ENCODE measurements around the gene ANG. TPM values are rescaled to one million over a fixed set of nuclear protein-coding genes. Genes with fewer than 3 reads are reported as not detected.

ANG gene
- total RNA-seq, 5 donors from 2014 or later (not counting 1 experiment from before 2014, with no cell fraction given), result 0.85 to 1.4 (median 0.99) TPM; not detected in 2

DNA sequence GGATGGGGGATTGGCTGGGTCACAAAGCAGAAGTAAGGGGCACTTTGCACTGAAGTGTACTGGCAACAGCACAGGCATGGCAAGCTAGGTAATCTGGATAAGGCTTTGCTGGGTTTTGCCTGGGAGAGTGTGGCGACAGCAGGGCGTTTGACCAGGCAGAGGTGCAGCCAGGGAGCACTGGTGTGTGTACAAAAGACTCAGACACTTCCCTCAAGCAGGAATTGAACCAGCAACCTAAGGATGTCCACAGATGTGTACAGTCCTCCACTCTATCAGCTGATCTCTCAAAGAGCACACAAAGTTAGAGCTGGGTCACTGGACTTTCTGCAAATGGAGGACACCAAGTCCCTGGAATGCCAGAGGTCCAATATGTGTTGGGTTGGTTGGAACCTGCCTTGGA lies 19.6 kb upstream of the ANG start:
- no peaks in the 10 kb centered on the region for H3K27me3 Mint-ChIP-seq
- H3K36me3 ChIP-seq (ENCODE audit: control insufficient read depth in 2 of 2, extremely low read depth in 1 of 2, insufficient read depth in 1 of 2, low read length in 1 of 2), result no peaks in the 10 kb centered on the region
- CTCF ChIA-PET, result interaction anchor here (1.1 to 1.4 kb wide), 2 partner anchors 22 to 23 kb away, joined by 3 to 4 read pairs; no protein-coding TSS in a partner anchor
- H3K9me3 Mint-ChIP-seq, result peaks cover 0 to 6% (median 0%) of the 10 kb centered on the region in 3 donors
- H3K4me3 Mint-ChIP-seq, result no peak overlapping the region
- 100% methylated on average over 1 of the region's 2 CpGs for WGBS (ENCODE audit: insufficient coverage)
- peaks cover 4 to 10% of the 10 kb centered on the region in 2 experiments for H3K4me1 ChIP-seq (ENCODE audit: control insufficient read depth in 1 of 2, extremely low read depth in 1 of 2, insufficient read depth in 2 of 2, low read length in 2 of 2)
- H3K27ac ChIP-seq (ENCODE audit: low read length), result no peak overlapping the region
- ATAC-seq (replicated peaks in 1 of 4) (no peak), DNase-seq (no peak)
- H3K4me1 Mint-ChIP-seq, result peaks cover 11 to 21% (median 17%) of the 10 kb centered on the region in 3 donors
- H3K36me3 Mint-ChIP-seq, result no peaks in the 10 kb centered on the region
- no peak overlapping the region for H3K27ac Mint-ChIP-seq
- H3K9me3 ChIP-seq, result no peaks in the 10 kb centered on the region
- POLR2A ChIA-PET, result no interaction called here
- H3K4me3 ChIP-seq (ENCODE audit: control insufficient read depth in 1 of 2, extremely low read depth in 1 of 2, low read length in 1 of 2), result no peak overlapping the region
- peaks cover 0 to 8% of the 10 kb centered on the region in 2 experiments for H3K27me3 ChIP-seq (replicated peaks in 1 of 2; ENCODE audit: control insufficient read depth in 2 of 2, extremely low read depth in 1 of 2, insufficient read depth in 2 of 2, low read length in 1 of 2)

DNA sequence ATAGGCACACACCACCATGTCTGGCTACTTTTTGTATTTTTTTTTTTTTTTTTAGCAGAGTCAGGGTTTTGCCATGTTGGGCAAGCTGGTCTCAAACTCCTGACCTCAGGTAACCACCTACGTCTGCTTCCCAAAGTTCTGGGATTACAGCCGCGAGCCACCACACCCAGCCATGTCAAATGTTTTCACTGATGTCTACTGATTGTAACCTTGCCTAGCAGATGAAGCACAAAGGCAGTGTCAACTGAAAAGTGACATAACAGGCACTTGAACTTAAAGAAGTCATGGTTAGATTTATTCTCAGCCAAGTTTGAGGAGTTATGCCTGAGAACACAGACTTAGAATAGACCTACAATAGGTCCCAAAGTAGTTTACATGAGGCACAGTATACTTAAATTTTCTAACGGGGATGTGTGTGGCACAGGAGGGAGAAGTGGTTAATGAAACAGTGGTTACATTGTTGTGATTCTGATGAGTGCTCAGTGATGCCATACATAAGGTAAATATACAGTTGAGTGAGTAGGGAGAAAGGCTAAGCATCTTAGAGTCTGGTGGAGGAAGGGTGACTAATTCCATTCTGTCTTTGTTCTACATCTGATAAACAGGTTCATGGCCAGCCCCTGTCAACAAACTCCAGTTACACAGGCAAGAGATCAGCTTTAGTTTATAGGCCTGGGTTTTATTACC lies 16.8 kb upstream of the ANG start:
- no peaks in the 10 kb centered on the region for H3K36me3 Mint-ChIP-seq
- DNase-seq, result no peak
- H3K27ac ChIP-seq (ENCODE audit: low read length), result no peak overlapping the region
- H3K36me3 ChIP-seq (ENCODE audit: control insufficient read depth in 2 of 2, extremely low read depth in 1 of 2, insufficient read depth in 1 of 2, low read length in 1 of 2), result no peaks in the 10 kb centered on the region
- peaks cover 11 to 19% (median 17%) of the 10 kb centered on the region in 3 donors for H3K4me1 Mint-ChIP-seq
- no peaks in the 10 kb centered on the region for H3K9me3 ChIP-seq
- no CpG with 5 or more reads among the region's 4 CpGs for WGBS (ENCODE audit: insufficient coverage)
- H3K4me3 ChIP-seq (ENCODE audit: control insufficient read depth in 1 of 2, extremely low read depth in 1 of 2, low read length in 1 of 2), result no peak overlapping the region
- no peak overlapping the region for H3K27ac Mint-ChIP-seq
- POLR2A ChIA-PET, result interaction anchor here in 1 of 2 donors (0.6 kb wide), 1 partner anchor 20 kb away, joined by 3 read pairs; no protein-coding TSS in a partner anchor
- no peaks in the 10 kb centered on the region for H3K27me3 Mint-ChIP-seq
- H3K4me3 Mint-ChIP-seq, result no peak overlapping the region
- H3K9me3 Mint-ChIP-seq, result peaks cover 0 to 6% (median 0%) of the 10 kb centered on the region in 3 donors
- H3K4me1 ChIP-seq (ENCODE audit: control insufficient read depth in 1 of 2, extremely low read depth in 1 of 2, insufficient read depth in 2 of 2, low read length in 2 of 2), result peaks cover 4 to 10% of the 10 kb centered on the region in 2 experiments
- H3K27me3 ChIP-seq (replicated peaks in 1 of 2; ENCODE audit: control insufficient read depth in 2 of 2, extremely low read depth in 1 of 2, insufficient read depth in 2 of 2, low read length in 1 of 2), result peaks cover 0 to 8% of the 10 kb centered on the region in 2 experiments
- ATAC-seq (replicated peaks in 1 of 4), result no peak
- CTCF ChIA-PET, result no interaction called here

GRCh38 chr14:20675669-20676068 lies 12.9 kb upstream of the ANG start:
- no peaks in the 10 kb centered on the region for H3K9me3 ChIP-seq
- H3K27ac Mint-ChIP-seq, result no peak overlapping the region
- ATAC-seq (replicated peaks in 1 of 4) (no peak), DNase-seq (no peak)
- peaks cover 0 to 8% of the 10 kb centered on the region in 2 experiments for H3K27me3 ChIP-seq (replicated peaks in 1 of 2; ENCODE audit: control insufficient read depth in 2 of 2, extremely low read depth in 1 of 2, insufficient read depth in 2 of 2, low read length in 1 of 2)
- no peak overlapping the region for H3K4me3 ChIP-seq (ENCODE audit: control insufficient read depth in 1 of 2, extremely low read depth in 1 of 2, low read length in 1 of 2)
- H3K27me3 Mint-ChIP-seq, result no peaks in the 10 kb centered on the region
- ChIA-PET CTCF (interaction anchor here in 1 of 2 donors (0.8 kb wide), 1 partner anchor 348 kb away, joined by 3 read pairs; no protein-coding TSS in a partner anchor), POLR2A (no interaction called here)
- H3K36me3 ChIP-seq (ENCODE audit: control insufficient read depth in 2 of 2, extremely low read depth in 1 of 2, insufficient read depth in 1 of 2, low read length in 1 of 2), result no peaks in the 10 kb centered on the region
- H3K4me3 Mint-ChIP-seq, result no peak overlapping the region
- no peak overlapping the region for H3K27ac ChIP-seq (ENCODE audit: low read length)
- H3K9me3 Mint-ChIP-seq, result no peaks in the 10 kb centered on the region
- H3K36me3 Mint-ChIP-seq, result no peaks in the 10 kb centered on the region
- peaks cover 10 to 11% of the 10 kb centered on the region in 2 experiments for H3K4me1 ChIP-seq (ENCODE audit: control insufficient read depth in 1 of 2, extremely low read depth in 1 of 2, insufficient read depth in 2 of 2, low read length in 2 of 2)
- 100% methylated on average over 1 of the region's 2 CpGs for WGBS (ENCODE audit: insufficient coverage)
- peaks cover 0 to 8% (median 0%) of the 10 kb centered on the region in 3 donors for H3K4me1 Mint-ChIP-seq

GRCh38 chr14:20676072-20676471 lies 12.5 kb upstream of the ANG start:
- CTCF ChIA-PET, result interaction anchor here in 1 of 2 donors (0.6 to 0.8 kb wide), 2 partner anchors 13 to 348 kb away, joined by 3 read pairs; no protein-coding TSS in a partner anchor
- no CpG with 5 or more reads among the region's 2 CpGs for WGBS (ENCODE audit: insufficient coverage)

GRCh38 chr14:20679907-20680306 lies 8.7 kb upstream of the ANG start:
- H3K4me3 Mint-ChIP-seq, result no peak overlapping the region

More at GRCh38 chr14:20676072-20676471, 12.5 kb upstream of the ANG start:
- POLR2A ChIA-PET, result no interaction called here
- Histone ChIP-seq H3K4me1 (ENCODE audit: control insufficient read depth in 1 of 2, extremely low read depth in 1 of 2, insufficient read depth in 2 of 2, low read length in 2 of 2) (peaks cover 14 to 15% of the 10 kb centered on the region in 2 experiments), H3K9me3 (no peaks in the 10 kb centered on the region), H3K27ac (ENCODE audit: low read length) (no peak overlapping the region), H3K36me3 (ENCODE audit: control insufficient read depth in 2 of 2, extremely low read depth in 1 of 2, insufficient read depth in 1 of 2, low read length in 1 of 2) (no peaks in the 10 kb centered on the region), H3K4me3 (ENCODE audit: control insufficient read depth in 1 of 2, extremely low read depth in 1 of 2, low read length in 1 of 2) (no peak overlapping the region), H3K27me3 (replicated peaks in 1 of 2; ENCODE audit: control insufficient read depth in 2 of 2, extremely low read depth in 1 of 2, insufficient read depth in 2 of 2, low read length in 1 of 2) (peaks cover 0 to 8% of the 10 kb centered on the region in 2 experiments)
- Mint-ChIP-seq H3K27ac (no peak overlapping the region), H3K9me3 (no peaks in the 10 kb centered on the region), H3K36me3 (no peaks in the 10 kb centered on the region), H3K4me3 (no peak overlapping the region), H3K27me3 (no peaks in the 10 kb centered on the region), H3K4me1 (peaks cover 0 to 12% (median 0%) of the 10 kb centered on the region in 3 donors)
- no peak for DNase-seq
- no peak for ATAC-seq (replicated peaks in 1 of 4)

DNA sequence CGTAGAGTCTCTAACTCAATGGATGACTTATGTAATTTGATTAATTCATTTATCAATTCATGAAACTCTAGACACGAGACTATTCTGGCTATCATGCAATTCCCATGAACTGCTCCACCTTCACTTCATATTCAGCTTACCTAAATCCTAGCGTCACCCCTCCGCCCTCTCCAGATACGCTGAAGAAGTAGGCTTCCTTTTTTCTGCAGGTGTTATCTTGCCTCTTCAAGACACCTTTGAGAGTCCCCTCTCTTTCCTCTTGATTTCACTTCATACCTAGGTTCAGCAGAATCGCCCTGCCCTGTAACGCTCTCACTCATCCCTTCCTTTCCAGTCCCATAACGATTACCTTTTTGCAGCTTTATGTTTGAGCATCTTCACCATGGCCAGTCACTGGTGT lies 8.2 kb upstream of the ANG start:
- 73% methylated on average over 7 of the region's 8 CpGs for WGBS (ENCODE audit: insufficient coverage)
- Histone ChIP-seq H3K4me3 (ENCODE audit: control insufficient read depth in 1 of 2, extremely low read depth in 1 of 2, low read length in 1 of 2) (peak overlapping the region; percentile 33 to 68), H3K9me3 (no peaks in the 10 kb centered on the region), H3K36me3 (ENCODE audit: control insufficient read depth in 2 of 2, extremely low read depth in 1 of 2, insufficient read depth in 1 of 2, low read length in 1 of 2) (no peaks in the 10 kb centered on the region), H3K4me1 (ENCODE audit: control insufficient read depth in 1 of 2, extremely low read depth in 1 of 2, insufficient read depth in 2 of 2, low read length in 2 of 2) (peaks cover 17 to 46% of the 10 kb centered on the region in 2 experiments), H3K27me3 (replicated peaks in 1 of 2; ENCODE audit: control insufficient read depth in 2 of 2, extremely low read depth in 1 of 2, insufficient read depth in 2 of 2, low read length in 1 of 2) (no peaks in the 10 kb centered on the region), H3K27ac (ENCODE audit: low read length) (peak overlapping the region; percentile 91)
- H3K27me3 Mint-ChIP-seq, result no peaks in the 10 kb centered on the region
- H3K27ac Mint-ChIP-seq, result no peak overlapping the region
- ATAC-seq (replicated peaks in 1 of 4) (no peak), DNase-seq (peak in 1 of 35 experiments; percentile 12)
- H3K9me3 Mint-ChIP-seq, result no peaks in the 10 kb centered on the region
- CTCF ChIA-PET, result interaction anchor here (0.5 to 4.7 kb wide), 9 partner anchors 11 to 418 kb away, joined by 3 to 35 read pairs (median 10); partner anchors contain the start of genes PARP2 (in 1 of the 2) and ZNF219 (in 1 of the 2)
- H3K36me3 Mint-ChIP-seq, result no peaks in the 10 kb centered on the region
- H3K4me3 Mint-ChIP-seq, result no peak overlapping the region
- peaks cover 5 to 28% (median 7%) of the 10 kb centered on the region in 3 donors for H3K4me1 Mint-ChIP-seq
- POLR2A ChIA-PET, result no interaction called here

More at GRCh38 chr14:20679907-20680306, 8.7 kb upstream of the ANG start:
- Mint-ChIP-seq H3K27ac (peak overlapping the region in 1 of 2 donors; percentile 66), H3K27me3 (no peaks in the 10 kb centered on the region), H3K36me3 (no peaks in the 10 kb centered on the region), H3K9me3 (no peaks in the 10 kb centered on the region), H3K4me1 (peaks cover 4 to 23% (median 5%) of the 10 kb centered on the region in 3 donors)
- H3K4me3 ChIP-seq (ENCODE audit: control insufficient read depth in 1 of 2, extremely low read depth in 1 of 2, low read length in 1 of 2), result no peak overlapping the region
- no peaks in the 10 kb centered on the region for H3K9me3 ChIP-seq
- H3K27ac ChIP-seq (ENCODE audit: low read length), result no peak overlapping the region
- H3K36me3 ChIP-seq (ENCODE audit: control insufficient read depth in 2 of 2, extremely low read depth in 1 of 2, insufficient read depth in 1 of 2, low read length in 1 of 2), result no peaks in the 10 kb centered on the region
- ATAC-seq (replicated peaks in 1 of 4) (no peak), DNase-seq (peak in 3 of 35 experiments; percentile 13 to 47 (median 16))
- WGBS (ENCODE audit: insufficient coverage), result no CpG with 5 or more reads among the region's 1 CpG
- no peaks in the 10 kb centered on the region for H3K27me3 ChIP-seq (replicated peaks in 1 of 2; ENCODE audit: control insufficient read depth in 2 of 2, extremely low read depth in 1 of 2, insufficient read depth in 2 of 2, low read length in 1 of 2)
- ChIA-PET POLR2A (no interaction called here), CTCF (interaction anchor here in 1 of 2 donors (1.2 to 4.3 kb wide), 4 partner anchors 11 to 337 kb away, joined by 3 to 35 read pairs (median 4); partner anchors contain the start of gene PARP2)
- peaks cover 17 to 45% of the 10 kb centered on the region in 2 experiments for H3K4me1 ChIP-seq (ENCODE audit: control insufficient read depth in 1 of 2, extremely low read depth in 1 of 2, insufficient read depth in 2 of 2, low read length in 2 of 2)

All from T-cell (primary cell).